Measurements from ENCODE around the gene XCR1.
"Not testable (repeated sequence)": the region's sequence is repeated elsewhere in the genome, so short reads cannot be mapped to it uniquely, and the experiment has no call there.

- not testable (repeated sequence) for TF ChIP-seq EZH2 (IDR thresholded peaks at IDR 0.05; ENCODE audit: insufficient read depth, poor library complexity, severe bottlenecking); EZH2phosphoT487 (IDR thresholded peaks at IDR 0.05; ENCODE audit: insufficient read depth, low read depth)
Measured at GRCh38 chr3:46053761-46054515, 26.7 kb upstream of the XCR1 start.

Measured in GM23248 (cell line).